ENCODE measurements around the gene PKP4.
"Not testable (repeated sequence)": the region's sequence is repeated elsewhere in the genome, so short reads cannot be mapped to it uniquely, and the experiment has no call there.

The PKP4 gene

DNA sequence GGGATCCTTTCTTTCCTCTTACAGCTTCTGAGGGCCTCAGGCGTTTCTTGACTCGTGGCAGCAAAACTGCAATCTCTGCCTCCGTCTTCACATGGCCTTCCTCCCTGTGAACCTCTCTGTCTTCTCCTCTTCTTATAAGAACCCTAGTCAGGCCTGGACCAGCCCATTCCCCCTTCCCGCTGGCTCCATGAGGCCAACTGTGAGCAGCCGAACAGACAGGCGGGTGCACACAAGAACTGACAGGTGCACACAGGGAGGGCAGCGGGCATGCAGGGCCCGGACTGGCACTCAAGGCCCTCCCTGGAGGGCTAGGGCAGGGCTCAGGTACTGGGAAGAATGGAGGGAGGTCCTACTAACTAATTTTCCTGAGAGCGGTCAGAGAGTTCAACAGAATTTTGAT lies 246.0 kb downstream of the PKP4 start:
- H3K27ac ChIP-seq (ENCODE audit: low read depth, low read length), result no peak overlapping the region
- H3K4me1 ChIP-seq (ENCODE audit: control insufficient read depth, insufficient read depth, low read length), result no peaks in the 10 kb centered on the region
- H3K9me3 ChIP-seq (ENCODE audit: control insufficient read depth, insufficient read depth, low read depth, low read length), result no peaks in the 10 kb centered on the region; the same call in 1 of the 2 replicates
- H3K36me3 ChIP-seq (ENCODE audit: control insufficient read depth, insufficient read depth, low read length), result no peaks in the 10 kb centered on the region
- no peak overlapping the region for H3K4me3 ChIP-seq (ENCODE audit: low read depth, low read length)
- H3K9ac ChIP-seq (ENCODE audit: low read length), result no peak overlapping the region
- no peaks in the 10 kb centered on the region for H3K27me3 ChIP-seq (ENCODE audit: control insufficient read depth, insufficient read depth, low read length)

DNA sequence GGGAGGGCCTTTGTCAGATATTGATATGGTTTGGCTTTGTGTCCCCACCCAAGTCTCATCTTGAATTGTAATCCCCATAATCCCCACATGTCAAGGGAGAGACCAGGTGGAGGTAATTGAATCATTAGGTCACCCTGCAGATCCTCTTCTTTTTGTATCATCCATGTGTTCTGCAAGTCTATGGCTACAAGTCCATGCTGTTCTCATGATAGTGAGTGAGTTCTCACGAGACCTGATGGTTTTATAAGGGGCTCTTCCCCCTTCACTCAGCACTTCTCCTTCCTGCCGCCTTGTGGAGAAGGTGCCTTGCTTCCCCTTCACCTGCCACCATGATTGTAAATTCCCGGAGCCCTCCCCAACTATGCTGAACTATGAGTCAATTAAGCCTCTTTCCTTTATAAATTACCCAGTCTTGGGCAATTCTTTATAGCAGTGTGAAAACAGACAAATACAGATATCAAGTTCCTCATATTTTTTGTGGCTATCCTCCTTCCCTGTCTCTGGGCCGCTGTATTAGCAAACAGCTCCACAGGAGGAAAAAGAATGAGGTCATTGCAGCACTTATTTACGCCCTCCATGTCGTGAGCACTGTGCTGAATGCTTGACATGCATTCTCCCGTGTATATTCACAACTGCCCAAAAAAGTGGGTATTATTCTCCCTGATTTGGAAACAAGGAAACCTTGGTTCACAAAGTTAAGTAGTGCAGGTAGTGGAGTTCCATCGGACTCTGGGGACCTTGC lies 248.1 kb downstream of the PKP4 start:
- not testable (repeated sequence) for H3K36me3 ChIP-seq (ENCODE audit: control insufficient read depth, insufficient read depth, low read length); H3K4me1 ChIP-seq (ENCODE audit: control insufficient read depth, insufficient read depth, low read length); H3K4me3 ChIP-seq (ENCODE audit: low read depth, low read length); H3K27ac ChIP-seq (ENCODE audit: low read depth, low read length); H3K9ac ChIP-seq (ENCODE audit: low read length); H3K9me3 ChIP-seq (ENCODE audit: control insufficient read depth, insufficient read depth, low read depth, low read length); H3K27me3 ChIP-seq (ENCODE audit: control insufficient read depth, insufficient read depth, low read length)

DNA sequence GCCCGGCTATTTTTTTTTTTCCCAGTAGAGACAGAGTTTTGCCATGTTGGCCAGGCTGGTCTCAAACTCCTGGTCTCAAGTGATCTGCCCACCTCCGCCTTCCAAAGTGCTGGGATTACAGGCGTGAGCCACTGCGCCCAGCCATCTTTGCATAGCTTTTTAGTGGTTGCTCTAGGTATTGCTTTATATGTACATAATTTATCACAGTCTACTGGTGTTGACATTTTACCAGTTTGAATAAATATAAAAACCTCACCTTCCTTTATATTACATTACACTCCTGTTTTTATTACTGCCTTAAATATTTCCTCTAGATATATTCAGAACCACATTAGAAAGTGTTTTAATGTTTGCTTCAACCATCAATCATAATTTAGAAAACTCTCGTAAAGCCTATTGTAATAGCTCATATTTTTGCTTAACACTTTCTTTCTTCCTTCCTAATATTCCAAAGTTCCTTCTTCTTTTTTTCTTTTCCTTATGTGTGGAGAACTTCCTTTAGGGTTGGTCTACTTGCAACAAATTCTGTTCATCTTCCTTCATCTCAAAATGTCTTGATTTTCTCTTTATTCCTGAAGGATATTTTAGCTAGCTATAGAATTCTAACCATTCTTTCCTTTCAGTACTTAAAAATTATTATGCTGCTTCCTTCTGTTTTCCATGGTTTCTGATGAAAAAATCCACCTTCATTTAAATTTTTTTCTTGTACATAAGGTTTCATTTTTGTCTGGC lies 256.2 kb downstream of the PKP4 start:
- H3K4me1 ChIP-seq (ENCODE audit: control insufficient read depth, insufficient read depth, low read length), result no peaks in the 10 kb centered on the region
- no peak overlapping the region for H3K4me3 ChIP-seq (ENCODE audit: low read depth, low read length)
- no peak overlapping the region for H3K27ac ChIP-seq (ENCODE audit: low read depth, low read length)
- no peaks in the 10 kb centered on the region for H3K36me3 ChIP-seq (ENCODE audit: control insufficient read depth, insufficient read depth, low read length)
- no peaks in the 10 kb centered on the region for H3K9me3 ChIP-seq (ENCODE audit: control insufficient read depth, insufficient read depth, low read depth, low read length)
- H3K9ac ChIP-seq (ENCODE audit: low read length), result no peak overlapping the region
- no peaks in the 10 kb centered on the region for H3K27me3 ChIP-seq (ENCODE audit: control insufficient read depth, insufficient read depth, low read length)

DNA sequence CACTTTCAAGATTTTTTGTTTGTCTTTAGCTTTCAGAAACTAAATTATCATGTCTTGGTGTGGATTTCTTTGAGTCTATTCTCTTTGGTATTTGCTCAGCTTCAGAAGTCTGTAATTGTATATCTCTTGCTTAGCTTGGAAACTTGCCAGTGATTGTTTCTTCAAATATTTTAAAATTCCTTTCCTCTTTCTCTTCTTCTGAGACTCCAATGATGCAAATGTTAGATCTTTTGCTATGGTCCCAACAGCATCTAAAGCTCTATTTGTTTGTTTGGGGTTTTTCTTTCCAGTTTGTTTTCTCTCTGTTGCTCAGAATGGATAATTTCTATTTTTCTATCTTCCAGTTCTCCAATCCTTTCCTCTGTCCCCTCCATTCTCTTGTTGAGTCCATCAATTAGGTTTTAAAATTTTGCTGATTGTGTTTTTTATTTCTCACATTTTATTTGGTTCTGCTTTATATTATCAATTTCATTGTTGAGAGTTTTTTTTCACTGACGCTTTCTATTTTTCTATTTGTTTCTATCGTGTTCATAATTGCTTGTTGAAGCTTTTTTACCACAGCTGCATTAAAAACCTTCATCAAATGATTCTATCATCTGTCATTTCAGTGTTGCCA lies 256.9 kb downstream of the PKP4 start:
- H3K27me3 ChIP-seq (ENCODE audit: control insufficient read depth, insufficient read depth, low read length), result no peaks in the 10 kb centered on the region
- no peak overlapping the region for H3K4me3 ChIP-seq (ENCODE audit: low read depth, low read length)
- no peaks in the 10 kb centered on the region for H3K9me3 ChIP-seq (ENCODE audit: control insufficient read depth, insufficient read depth, low read depth, low read length)
- no peaks in the 10 kb centered on the region for H3K4me1 ChIP-seq (ENCODE audit: control insufficient read depth, insufficient read depth, low read length)
- no peaks in the 10 kb centered on the region for H3K36me3 ChIP-seq (ENCODE audit: control insufficient read depth, insufficient read depth, low read length)
- no peak overlapping the region for H3K27ac ChIP-seq (ENCODE audit: low read depth, low read length)
- H3K9ac ChIP-seq (ENCODE audit: low read length), result no peak overlapping the region

DNA sequence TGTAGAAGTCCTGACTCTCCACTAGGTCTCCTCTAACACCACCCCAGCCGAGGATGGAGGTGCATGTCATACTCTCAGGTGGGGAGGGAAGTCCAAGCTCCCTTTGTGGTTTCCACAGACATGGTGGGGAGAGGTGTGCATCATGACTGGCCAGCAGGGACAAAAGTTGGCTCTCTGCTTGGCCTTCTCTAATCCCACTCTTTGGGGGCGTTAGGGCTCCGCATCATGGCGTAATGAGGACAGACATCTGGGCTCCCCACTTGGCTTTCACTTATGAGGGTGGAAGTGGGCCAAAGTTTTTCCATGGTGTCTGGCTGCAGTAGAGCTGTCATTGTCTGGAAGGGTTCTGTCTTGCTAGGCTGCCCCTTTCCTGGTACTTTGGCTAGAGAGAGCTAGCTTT lies 257.7 kb downstream of the PKP4 start:
- Histone ChIP-seq H3K36me3 (ENCODE audit: control insufficient read depth, insufficient read depth, low read length) (no peaks in the 10 kb centered on the region), H3K9ac (ENCODE audit: low read length) (no peak overlapping the region), H3K9me3 (ENCODE audit: control insufficient read depth, insufficient read depth, low read depth, low read length) (no peaks in the 10 kb centered on the region), H3K4me3 (ENCODE audit: low read depth, low read length) (no peak overlapping the region), H3K27me3 (ENCODE audit: control insufficient read depth, insufficient read depth, low read length) (no peaks in the 10 kb centered on the region), H3K27ac (ENCODE audit: low read depth, low read length) (no peak overlapping the region), H3K4me1 (ENCODE audit: control insufficient read depth, insufficient read depth, low read length) (no peaks in the 10 kb centered on the region)

DNA sequence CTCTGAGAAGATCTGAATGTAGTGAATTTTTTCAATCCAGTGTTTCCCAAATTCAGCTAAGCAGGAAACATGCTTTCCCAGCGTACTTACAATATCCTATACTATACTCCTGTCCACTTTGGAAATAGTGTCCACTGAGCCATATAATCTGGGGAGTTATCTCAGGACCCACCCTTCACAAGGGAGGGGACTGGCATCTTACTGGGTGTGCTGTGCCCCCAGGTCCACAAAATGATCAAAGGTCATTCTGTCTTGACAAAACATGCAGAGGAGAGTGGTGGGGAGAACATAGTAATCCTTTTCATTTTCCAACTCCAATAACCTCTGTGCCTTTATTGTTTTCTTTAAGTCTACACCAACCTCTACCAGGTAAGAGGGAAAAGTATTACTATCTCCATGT lies 258.6 kb downstream of the PKP4 start:
- no peaks in the 10 kb centered on the region for H3K27me3 ChIP-seq (ENCODE audit: control insufficient read depth, insufficient read depth, low read length)
- no peaks in the 10 kb centered on the region for H3K4me1 ChIP-seq (ENCODE audit: control insufficient read depth, insufficient read depth, low read length)
- no peaks in the 10 kb centered on the region for H3K9me3 ChIP-seq (ENCODE audit: control insufficient read depth, insufficient read depth, low read depth, low read length)
- no peak overlapping the region for H3K9ac ChIP-seq (ENCODE audit: low read length)
- H3K4me3 ChIP-seq (ENCODE audit: low read depth, low read length), result no peak overlapping the region
- H3K36me3 ChIP-seq (ENCODE audit: control insufficient read depth, insufficient read depth, low read length), result no peaks in the 10 kb centered on the region
- H3K27ac ChIP-seq (ENCODE audit: low read depth, low read length), result no peak overlapping the region

DNA sequence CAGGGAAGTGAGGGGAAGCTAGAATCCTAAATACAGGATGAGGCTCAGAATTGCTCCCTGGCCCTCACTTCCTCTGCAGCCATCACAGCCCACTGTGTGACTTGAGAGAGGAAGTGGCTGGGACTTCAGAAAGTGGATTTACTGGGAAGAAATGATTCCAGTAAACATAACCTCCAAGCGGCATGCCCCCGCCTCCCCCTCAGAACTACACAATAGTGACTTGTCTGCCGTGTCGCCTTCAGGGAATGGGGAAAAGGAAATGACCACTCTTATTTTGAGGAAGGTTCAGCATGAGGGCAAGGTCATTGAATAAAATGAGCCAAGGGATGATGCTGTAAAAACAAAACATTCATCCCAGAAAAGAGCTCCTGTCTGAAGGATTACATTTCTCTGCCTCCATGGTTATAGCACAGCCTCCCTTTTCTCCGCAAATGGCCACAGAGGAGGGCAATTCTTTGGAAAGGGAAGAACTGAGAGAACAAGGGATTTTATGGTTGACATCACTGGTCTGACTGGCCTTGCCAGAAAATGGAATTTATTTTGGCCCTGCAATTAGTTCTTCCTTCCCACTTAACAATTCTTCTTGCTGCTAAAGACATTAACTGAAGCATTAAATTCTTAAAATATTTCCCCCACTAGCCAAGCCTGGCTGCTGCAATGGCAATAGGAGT lies 259.5 kb downstream of the PKP4 start:
- Histone ChIP-seq H3K9me3 (ENCODE audit: control insufficient read depth, insufficient read depth, low read depth, low read length) (no peaks in the 10 kb centered on the region), H3K36me3 (ENCODE audit: control insufficient read depth, insufficient read depth, low read length) (no peaks in the 10 kb centered on the region), H3K4me3 (ENCODE audit: low read depth, low read length) (no peak overlapping the region), H3K4me1 (ENCODE audit: control insufficient read depth, insufficient read depth, low read length) (no peaks in the 10 kb centered on the region), H3K27me3 (ENCODE audit: control insufficient read depth, insufficient read depth, low read length) (no peaks in the 10 kb centered on the region), H3K27ac (ENCODE audit: low read depth, low read length) (no peak overlapping the region), H3K9ac (ENCODE audit: low read length) (no peak overlapping the region)

DNA sequence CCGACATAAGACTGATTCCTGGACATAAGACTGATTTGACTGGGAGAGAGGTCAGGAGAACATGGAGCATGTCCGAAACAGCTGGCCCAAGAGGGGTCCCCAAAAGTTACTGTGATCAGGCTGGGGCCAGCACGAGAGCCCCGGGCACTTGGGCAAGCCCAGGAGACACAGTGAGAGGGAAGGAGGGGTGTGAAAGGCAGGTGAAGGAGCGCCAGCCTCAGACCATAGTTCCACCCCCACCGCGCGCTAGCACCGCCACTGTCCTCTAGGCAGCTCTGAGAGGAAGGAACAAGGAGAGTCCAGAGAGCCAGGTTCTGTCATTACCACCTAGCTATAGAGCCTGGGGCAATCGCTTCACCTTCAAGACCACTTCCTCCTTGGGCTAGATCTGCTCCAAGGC lies 260.2 kb downstream of the PKP4 start:
- H3K4me1 ChIP-seq (ENCODE audit: control insufficient read depth, insufficient read depth, low read length), result no peaks in the 10 kb centered on the region
- H3K9ac ChIP-seq (ENCODE audit: low read length), result no peak overlapping the region
- H3K4me3 ChIP-seq (ENCODE audit: low read depth, low read length), result no peak overlapping the region

DNA sequence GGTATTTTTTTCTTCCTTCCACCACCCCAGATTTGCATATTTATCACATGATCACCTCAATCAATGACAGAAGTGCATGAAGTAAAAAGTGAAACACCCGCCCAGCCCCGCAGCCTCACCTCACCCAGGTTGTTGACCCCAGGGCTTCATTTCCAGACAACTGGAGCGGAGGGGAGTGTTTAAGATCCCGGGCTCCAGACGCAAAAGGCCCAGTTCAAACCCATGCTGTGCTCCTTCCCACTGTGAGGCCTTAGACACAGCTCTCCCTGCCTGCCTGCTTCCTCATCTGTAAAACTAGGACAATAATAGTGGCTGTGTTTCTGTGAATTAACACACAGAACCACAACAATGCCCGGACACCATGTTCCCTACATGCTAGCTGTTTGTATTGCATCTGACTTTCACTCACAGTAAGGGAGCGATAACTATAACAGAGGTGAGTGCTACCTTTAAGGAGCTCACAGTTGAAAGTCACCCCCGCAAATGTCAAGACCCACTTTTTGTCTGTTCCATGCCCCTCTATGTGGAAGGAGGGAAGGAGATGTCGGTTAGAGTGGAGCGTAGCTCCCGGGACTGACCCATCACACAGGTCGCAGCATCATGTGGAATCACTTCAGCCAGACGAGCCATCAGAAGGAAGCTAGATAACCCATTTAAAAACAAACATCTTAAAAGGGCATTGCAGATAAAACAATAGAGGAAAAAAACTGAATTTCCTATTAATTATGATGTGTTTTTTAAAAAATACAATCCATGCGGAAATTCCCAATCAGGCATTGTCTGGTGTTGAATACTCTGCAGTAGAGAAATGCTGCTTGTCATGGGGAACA lies 260.8 kb downstream of the PKP4 start:
- Histone ChIP-seq H3K9ac (ENCODE audit: low read length) (no peak overlapping the region), H3K9me3 (ENCODE audit: control insufficient read depth, insufficient read depth, low read depth, low read length) (no peaks in the 10 kb centered on the region), H3K36me3 (ENCODE audit: control insufficient read depth, insufficient read depth, low read length) (no peaks in the 10 kb centered on the region), H3K4me1 (ENCODE audit: control insufficient read depth, insufficient read depth, low read length) (no peaks in the 10 kb centered on the region), H3K27me3 (ENCODE audit: control insufficient read depth, insufficient read depth, low read length) (no peaks in the 10 kb centered on the region), H3K27ac (ENCODE audit: low read depth, low read length) (no peak overlapping the region), H3K4me3 (ENCODE audit: low read depth, low read length) (no peak overlapping the region)

More for the DNA sequence above, 260.2 kb downstream of the PKP4 start:
- H3K27ac ChIP-seq (ENCODE audit: low read depth, low read length), result no peak overlapping the region
- H3K27me3 ChIP-seq (ENCODE audit: control insufficient read depth, insufficient read depth, low read length), result no peaks in the 10 kb centered on the region
- H3K9me3 ChIP-seq (ENCODE audit: control insufficient read depth, insufficient read depth, low read depth, low read length), result no peaks in the 10 kb centered on the region
- no peaks in the 10 kb centered on the region for H3K36me3 ChIP-seq (ENCODE audit: control insufficient read depth, insufficient read depth, low read length)

DNA sequence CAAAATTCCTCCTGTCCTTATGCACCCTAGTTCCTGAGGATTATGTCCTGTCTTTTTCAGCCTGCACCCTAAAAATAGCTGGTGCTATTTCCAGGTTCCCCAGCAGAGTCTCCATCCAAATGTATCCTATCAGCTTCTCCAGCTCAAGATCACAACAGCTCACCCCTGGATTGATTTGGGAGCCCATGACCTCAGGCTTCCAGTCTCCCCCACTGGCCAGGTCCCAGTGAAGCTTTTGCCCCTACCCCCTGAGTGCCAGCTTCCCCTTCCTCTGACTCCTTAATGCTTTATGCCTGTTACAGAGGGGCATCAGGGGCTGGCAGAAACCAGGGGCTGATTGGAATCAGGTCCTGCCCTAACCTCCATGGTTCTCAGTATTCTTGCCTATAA lies 261.4 kb downstream of the PKP4 start:
- H3K4me3 ChIP-seq (ENCODE audit: low read depth, low read length), result no peak overlapping the region
- H3K9me3 ChIP-seq (ENCODE audit: control insufficient read depth, insufficient read depth, low read depth, low read length), result no peaks in the 10 kb centered on the region
- no peak overlapping the region for H3K9ac ChIP-seq (ENCODE audit: low read length)
- no peak overlapping the region for H3K27ac ChIP-seq (ENCODE audit: low read depth, low read length)
- no peaks in the 10 kb centered on the region for H3K27me3 ChIP-seq (ENCODE audit: control insufficient read depth, insufficient read depth, low read length)
- no peaks in the 10 kb centered on the region for H3K36me3 ChIP-seq (ENCODE audit: control insufficient read depth, insufficient read depth, low read length)
- H3K4me1 ChIP-seq (ENCODE audit: control insufficient read depth, insufficient read depth, low read length), result no peaks in the 10 kb centered on the region

Measured in HUES6 (cell line).